Measurements from ENCODE around the gene CETP. TPM values are rescaled to one million over a fixed set of nuclear protein-coding genes. Genes with fewer than 3 reads are reported as not detected.

Gene CETP
- total RNA-seq, 4 donors from 2014 or later = 0.19 to 0.32 (median 0.31) TPM; not detected in 1

DNA sequence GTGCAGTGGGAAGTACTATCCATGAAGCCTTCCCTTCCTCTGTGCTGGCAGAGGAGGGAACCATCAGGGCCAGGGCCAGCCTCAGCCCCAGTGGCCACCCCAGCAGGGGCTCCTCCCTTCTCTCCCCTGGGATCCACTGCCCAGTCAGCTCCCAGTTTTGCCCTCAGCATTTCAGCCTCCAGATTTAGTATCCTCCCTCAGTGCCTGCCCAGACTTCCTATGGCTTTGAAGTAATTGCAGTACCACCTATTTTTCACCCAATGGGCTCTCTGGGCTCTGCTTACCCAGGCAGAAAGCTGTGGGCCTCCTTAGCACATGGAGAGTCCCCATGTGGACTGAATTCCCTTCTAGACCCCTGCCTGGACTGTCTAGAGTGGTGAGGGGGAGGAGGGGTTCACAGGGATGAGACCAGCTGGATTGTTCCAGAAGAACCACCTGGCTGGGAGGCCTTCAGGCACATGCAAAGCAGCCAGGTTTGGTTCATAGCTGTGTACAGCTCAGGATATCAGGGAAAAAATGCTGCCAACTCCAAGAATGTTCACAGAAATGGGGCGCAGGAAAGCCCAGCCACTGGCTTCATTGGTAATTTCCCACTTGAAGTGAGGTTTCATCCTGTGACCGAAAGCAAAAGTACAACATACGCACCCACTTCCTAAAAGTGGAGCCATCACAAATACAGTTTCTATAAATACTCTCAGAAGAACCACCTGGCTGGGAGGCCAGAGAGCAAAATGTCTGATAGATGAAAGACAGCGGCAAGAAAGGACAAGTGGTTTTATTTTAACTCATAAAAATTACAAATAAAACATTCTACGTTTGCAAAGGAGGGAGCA, 45.0 kb upstream of the CETP start:
- no peaks in the 10 kb centered on the region for H3K9me3 ChIP-seq
- no peak overlapping the region for H3K4me3 ChIP-seq
- H3K36me3 ChIP-seq = no peaks in the 10 kb centered on the region
- DNase-seq = no peak
- intact Hi-C loops (cut with DNase I) = no loop called here
- TF ChIP-seq, protein P1, sequence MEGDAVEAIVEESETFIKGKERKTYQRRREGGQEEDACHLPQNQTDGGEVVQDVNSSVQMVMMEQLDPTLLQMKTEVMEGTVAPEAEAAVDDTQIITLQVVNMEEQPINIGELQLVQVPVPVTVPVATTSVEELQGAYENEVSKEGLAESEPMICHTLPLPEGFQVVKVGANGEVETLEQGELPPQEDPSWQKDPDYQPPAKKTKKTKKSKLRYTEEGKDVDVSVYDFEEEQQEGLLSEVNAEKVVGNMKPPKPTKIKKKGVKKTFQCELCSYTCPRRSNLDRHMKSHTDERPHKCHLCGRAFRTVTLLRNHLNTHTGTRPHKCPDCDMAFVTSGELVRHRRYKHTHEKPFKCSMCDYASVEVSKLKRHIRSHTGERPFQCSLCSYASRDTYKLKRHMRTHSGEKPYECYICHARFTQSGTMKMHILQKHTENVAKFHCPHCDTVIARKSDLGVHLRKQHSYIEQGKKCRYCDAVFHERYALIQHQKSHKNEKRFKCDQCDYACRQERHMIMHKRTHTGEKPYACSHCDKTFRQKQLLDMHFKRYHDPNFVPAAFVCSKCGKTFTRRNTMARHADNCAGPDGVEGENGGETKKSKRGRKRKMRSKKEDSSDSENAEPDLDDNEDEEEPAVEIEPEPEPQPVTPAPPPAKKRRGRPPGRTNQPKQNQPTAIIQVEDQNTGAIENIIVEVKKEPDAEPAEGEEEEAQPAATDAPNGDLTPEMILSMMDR (IDR thresholded peaks at IDR 0.05) = no peak
- TF ChIP-seq POLR2A (IDR thresholded peaks at IDR 0.05) = no peak
- H3K4me1 ChIP-seq = peaks cover 23 to 97% (median 43%) of the 10 kb centered on the region in 3 donors
- WGBS, 2 donors = 82 to 83% methylated on average over 5 of the region's 5 CpGs
- peak overlapping the region; percentile 5 to 75 (median 62) for H3K27ac ChIP-seq
- H3K27me3 ChIP-seq = no peaks in the 10 kb centered on the region

DNA sequence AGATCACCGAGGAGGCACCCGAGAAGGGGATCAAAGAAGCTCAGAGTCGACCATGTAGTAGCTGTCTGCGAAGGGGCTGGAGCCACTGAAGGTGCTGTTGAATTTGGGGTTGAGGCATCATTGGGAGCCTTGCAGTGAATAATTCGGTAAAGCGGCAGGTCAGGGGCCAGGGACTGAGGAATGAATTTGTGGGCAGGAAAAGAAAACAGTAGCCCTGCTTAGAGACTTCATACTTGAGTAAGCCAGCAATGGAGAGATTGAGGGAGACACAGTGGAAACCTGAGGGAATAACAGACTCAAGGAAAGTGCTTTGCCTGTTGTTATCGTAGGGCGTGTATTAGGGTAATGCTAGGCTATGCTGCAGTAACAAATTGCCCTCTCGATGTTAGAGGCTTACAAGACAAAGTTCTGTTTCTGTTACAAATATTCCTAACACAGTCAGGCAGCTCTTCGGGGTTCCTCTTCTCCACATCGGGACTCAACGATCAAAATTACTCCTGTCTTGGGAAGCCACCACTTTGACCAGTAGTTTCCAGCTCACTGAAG, 43.2 kb upstream of the CETP start:
- peak overlapping the region in 2 of 4 donors; percentile 64 to 80 for H3K27ac ChIP-seq
- WGBS, 2 donors = 91 to 93% methylated on average over 12 of the region's 12 CpGs
- intact Hi-C loops (cut with DNase I) = no loop called here

DNA sequence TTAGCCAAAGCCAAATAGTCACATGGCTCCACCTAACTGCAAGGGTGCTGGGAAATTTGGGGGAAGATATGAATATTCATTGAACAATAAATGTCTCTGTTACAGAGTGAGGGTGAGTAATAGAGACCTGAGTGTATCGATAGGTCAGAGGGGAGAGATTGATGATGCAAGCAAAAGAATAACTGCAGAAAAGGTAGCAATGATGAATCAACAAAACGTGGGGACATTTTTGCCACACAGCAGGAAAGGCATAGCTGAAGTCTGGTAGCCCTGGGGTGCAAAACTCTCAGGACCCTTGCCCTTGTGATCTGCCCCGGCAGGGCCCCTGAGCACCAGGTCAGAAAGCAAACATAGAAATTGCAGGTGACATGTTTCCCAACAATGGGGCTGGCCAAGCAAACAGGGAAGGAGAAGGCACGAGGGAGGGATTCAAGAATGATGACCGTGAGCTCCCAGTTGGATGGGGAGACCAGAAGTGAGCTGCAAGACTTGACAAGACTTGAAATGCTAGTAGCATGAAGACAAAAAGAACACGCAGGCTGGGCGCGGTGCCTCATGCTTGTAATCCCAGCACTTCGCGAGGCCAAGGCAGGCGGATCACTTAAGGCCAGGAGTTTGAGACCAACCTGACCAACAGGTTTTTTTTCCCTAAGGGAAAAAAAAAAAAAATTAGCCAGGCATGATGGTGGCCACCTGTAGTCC, 42.5 kb upstream of the CETP start:
- TF ChIP-seq, protein P1 (IDR thresholded peaks at IDR 0.05) = no peak
- no peak for TF ChIP-seq POLR2A (IDR thresholded peaks at IDR 0.05)
- no peak for DNase-seq
- H3K27me3 ChIP-seq = no peaks in the 10 kb centered on the region
- peaks cover 18 to 75% (median 36%) of the 10 kb centered on the region in 3 donors for H3K4me1 ChIP-seq
- peak overlapping the region; percentile 4 to 80 (median 46) for H3K27ac ChIP-seq
- H3K4me3 ChIP-seq = no peak overlapping the region
- H3K36me3 ChIP-seq = no peaks in the 10 kb centered on the region
- intact Hi-C loops (cut with DNase I) = no loop called here
- WGBS, 2 donors = 27 to 40% methylated on average over 11 of the region's 11 CpGs
- no peaks in the 10 kb centered on the region for H3K9me3 ChIP-seq

More for the DNA sequence above, 43.2 kb upstream of the CETP start:
- H3K36me3 ChIP-seq = no peaks in the 10 kb centered on the region
- peaks cover 18 to 80% (median 36%) of the 10 kb centered on the region in 3 donors for H3K4me1 ChIP-seq
- TF ChIP-seq POLR2A (IDR thresholded peaks at IDR 0.05) = no peak
- TF ChIP-seq, protein P1 (IDR thresholded peaks at IDR 0.05) = no peak
- no peaks in the 10 kb centered on the region for H3K9me3 ChIP-seq
- H3K27me3 ChIP-seq = no peaks in the 10 kb centered on the region
- DNase-seq = no peak
- no peak overlapping the region for H3K4me3 ChIP-seq

DNA sequence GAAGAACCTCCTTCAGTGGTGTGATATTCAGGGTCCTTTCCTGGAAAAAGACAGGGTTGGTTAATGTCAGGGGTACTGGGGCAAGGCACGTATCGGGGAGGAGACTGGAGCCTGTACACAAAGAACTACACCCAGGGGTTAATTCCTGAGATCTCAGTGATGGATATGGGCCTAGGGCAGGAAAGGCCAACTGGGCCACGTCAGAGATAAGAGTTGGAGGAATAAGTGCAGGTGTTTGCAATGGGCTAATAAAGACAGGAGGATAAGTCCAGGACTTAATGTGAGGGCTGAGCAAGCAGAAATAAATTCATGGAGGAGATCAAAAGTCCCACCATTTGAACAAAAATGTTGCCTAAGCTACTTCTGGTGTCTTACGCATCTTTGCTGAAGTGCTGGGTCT, 40.2 kb upstream of the CETP start:
- intact Hi-C loops (cut with DNase I) = no loop called here
- no peak for TF ChIP-seq POLR2A (IDR thresholded peaks at IDR 0.05)
- TF ChIP-seq, protein P1 (IDR thresholded peaks at IDR 0.05) = no peak
- no peaks in the 10 kb centered on the region for H3K36me3 ChIP-seq
- no peak overlapping the region for H3K27ac ChIP-seq
- H3K9me3 ChIP-seq = no peaks in the 10 kb centered on the region
- no peak overlapping the region for H3K4me3 ChIP-seq
- WGBS, 2 donors = 78 to 93% methylated on average over 4 of the region's 4 CpGs
- H3K4me1 ChIP-seq = peaks cover 12 to 53% (median 21%) of the 10 kb centered on the region in 3 donors
- H3K27me3 ChIP-seq = no peaks in the 10 kb centered on the region
- DNase-seq = no peak

Measured in esophagus squamous epithelium (tissue), 5 donors.